ENCODE data around the gene KLHL6. TPM values are rescaled to one million over a fixed set of nuclear protein-coding genes. Genes with fewer than 3 reads are reported as not detected.
"Not testable (repeated sequence)": the region's sequence is repeated elsewhere in the genome, so short reads cannot be mapped to it uniquely, and the experiment has no call there.

The KLHL6 gene
- total RNA-seq, 2 donors from 2014 or later = 6.6 to 10.2 TPM

GRCh38 chr3:183578179-183578578 lies 22.7 kb upstream of the KLHL6 start:
- Histone ChIP-seq H3K27ac (no peak overlapping the region), H3K4me1 (ENCODE audit: control insufficient read depth in 1 of 2, low read depth in 2 of 2) (no peaks in the 10 kb centered on the region), H3K9me3 (no peaks in the 10 kb centered on the region), H3K27me3 (replicated peaks; ENCODE audit: insufficient read depth) (no peaks in the 10 kb centered on the region), H3K36me3 (no peaks in the 10 kb centered on the region), H3K4me3 (no peak overlapping the region)
- DNase-seq (ENCODE audit: low spot score) (no peak), ATAC-seq (ENCODE audit: insufficient number of reproducible peaks, low FRiP score, low read depth) (no peak)
- no peak for TF ChIP-seq CTCF (IDR thresholded peaks at IDR 0.05)

GRCh38 chr3:183577346-183577745 lies 21.8 kb upstream of the KLHL6 start:
- no peak for TF ChIP-seq CTCF (IDR thresholded peaks at IDR 0.05)
- Histone ChIP-seq H3K36me3 (no peaks in the 10 kb centered on the region), H3K27ac (no peak overlapping the region), H3K4me3 (no peak overlapping the region), H3K4me1 (ENCODE audit: control insufficient read depth in 1 of 2, low read depth in 2 of 2) (no peaks in the 10 kb centered on the region), H3K27me3 (replicated peaks; ENCODE audit: insufficient read depth) (no peaks in the 10 kb centered on the region), H3K9me3 (no peaks in the 10 kb centered on the region)
- ATAC-seq (ENCODE audit: insufficient number of reproducible peaks, low FRiP score, low read depth) (no peak), DNase-seq (ENCODE audit: low spot score) (no peak)

GRCh38 chr3:183576487-183577107 lies 21.1 kb upstream of the KLHL6 start:
- Histone ChIP-seq H3K4me3 (no peak overlapping the region), H3K4me1 (ENCODE audit: control insufficient read depth in 1 of 2, low read depth in 2 of 2) (no peaks in the 10 kb centered on the region), H3K27me3 (replicated peaks; ENCODE audit: insufficient read depth) (no peaks in the 10 kb centered on the region), H3K9me3 (no peaks in the 10 kb centered on the region), H3K27ac (no peak overlapping the region), H3K36me3 (no peaks in the 10 kb centered on the region)
- DNase-seq (ENCODE audit: low spot score) (no peak), ATAC-seq (ENCODE audit: insufficient number of reproducible peaks, low FRiP score, low read depth) (no peak)
- no peak for TF ChIP-seq CTCF (IDR thresholded peaks at IDR 0.05)

GRCh38 chr3:183572935-183573334 lies 17.4 kb upstream of the KLHL6 start:
- no peak for TF ChIP-seq CTCF (IDR thresholded peaks at IDR 0.05)
- Histone ChIP-seq H3K27me3 (replicated peaks; ENCODE audit: insufficient read depth) (no peaks in the 10 kb centered on the region), H3K4me1 (ENCODE audit: control insufficient read depth in 1 of 2, low read depth in 2 of 2) (no peaks in the 10 kb centered on the region), H3K4me3 (no peak overlapping the region), H3K36me3 (no peaks in the 10 kb centered on the region), H3K9me3 (no peaks in the 10 kb centered on the region), H3K27ac (no peak overlapping the region)
- no peak for ATAC-seq (ENCODE audit: insufficient number of reproducible peaks, low FRiP score, low read depth)
- DNase-seq (ENCODE audit: low spot score) = no peak

- not testable (repeated sequence) for DNase-seq (ENCODE audit: low spot score); H3K9me3 ChIP-seq; H3K4me1 ChIP-seq (ENCODE audit: control insufficient read depth in 1 of 2, low read depth in 2 of 2); H3K27me3 ChIP-seq (replicated peaks; ENCODE audit: insufficient read depth); ATAC-seq (ENCODE audit: insufficient number of reproducible peaks, low FRiP score, low read depth); H3K4me3 ChIP-seq; H3K36me3 ChIP-seq; H3K27ac ChIP-seq
Measured at GRCh38 chr3:183570191-183570590, 14.7 kb upstream of the KLHL6 start.

GRCh38 chr3:183566880-183567279 lies 11.4 kb upstream of the KLHL6 start:
- H3K27ac ChIP-seq = no peak overlapping the region
- DNase-seq (ENCODE audit: low spot score) (no peak), ATAC-seq (ENCODE audit: insufficient number of reproducible peaks, low FRiP score, low read depth) (no peak)
- no peak overlapping the region for H3K4me3 ChIP-seq
- H3K4me1 ChIP-seq (ENCODE audit: control insufficient read depth in 1 of 2, low read depth in 2 of 2) = no peaks in the 10 kb centered on the region
- no peak for TF ChIP-seq CTCF (IDR thresholded peaks at IDR 0.05)
- no peaks in the 10 kb centered on the region for H3K36me3 ChIP-seq
- H3K27me3 ChIP-seq (replicated peaks; ENCODE audit: insufficient read depth) = no peaks in the 10 kb centered on the region
- H3K9me3 ChIP-seq = no peaks in the 10 kb centered on the region

Measured in thoracic aorta (tissue), 2 donors.